NCI-H1417 (cell line): ENCODE results near the gene SERPINB2.
"Not testable (repeated sequence)": the region's sequence is repeated elsewhere in the genome, so short reads cannot be mapped to it uniquely, and the experiment has no call there.

Experiments
- DNase-seq, 3 experiments: peaks; one replicate each; lab custom pipeline; 2025; lab: John Stamatoyannopoulos, UW

The SERPINB2 gene

DNA sequence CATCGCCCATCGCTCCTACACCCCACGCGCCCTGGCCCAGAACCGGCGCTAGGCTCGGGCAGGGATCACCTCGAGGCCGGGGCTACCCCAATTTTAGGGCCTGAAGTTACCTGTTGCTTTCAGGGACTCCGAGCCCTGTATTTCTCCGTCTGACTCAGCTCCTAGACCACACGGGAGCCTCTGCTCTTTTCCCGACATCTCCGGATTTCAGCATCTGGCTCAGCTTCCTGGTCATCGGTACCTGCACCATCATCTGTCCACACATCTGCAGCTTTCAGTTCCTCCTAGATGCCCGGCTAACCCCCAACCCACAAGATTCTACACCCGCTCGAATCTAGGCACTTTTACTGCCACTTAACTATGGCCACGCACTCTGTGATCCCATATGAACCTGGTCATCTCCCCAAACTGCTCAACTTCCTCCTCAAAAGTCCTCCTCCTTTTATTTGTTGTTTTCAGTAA is 49.5 kb downstream of the SERPINB2 start:
- no peak for DNase-seq

DNA sequence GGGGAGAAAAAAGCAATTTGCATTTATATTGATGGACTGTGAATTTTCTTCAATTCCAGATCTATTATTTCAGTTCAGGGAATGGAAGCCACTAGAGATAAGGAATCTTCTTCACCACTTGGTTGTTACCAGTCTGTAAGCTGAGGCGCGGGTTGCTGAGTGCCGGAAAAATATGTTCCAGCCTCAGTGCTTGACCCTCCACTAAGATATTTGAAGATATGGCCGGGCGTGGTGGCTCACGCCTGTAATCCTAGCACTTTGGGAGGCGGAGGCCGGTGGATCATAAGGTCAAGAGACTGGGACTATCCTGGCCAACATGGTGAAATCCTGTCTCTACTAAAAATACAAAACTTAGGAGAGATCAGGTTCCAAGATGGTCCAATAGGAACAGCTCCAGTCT is 52.5 kb downstream of the SERPINB2 start:
- DNase-seq, result no peak

GRCh38 chr18:63940543-63941050 is 53.1 kb downstream of the SERPINB2 start:
- DNase-seq, result not testable (repeated sequence)

GRCh38 chr18:63947051-63947790 is 59.7 kb downstream of the SERPINB2 start:
- DNase-seq, result no peak

GRCh38 chr18:63949068-63949737 is 61.7 kb downstream of the SERPINB2 start, which contains the start of gene HMSD:
Gene HMSD (plus strand): TSS chr18:63949301. CDS start chr18:63953456, 4,155 bp downstream.
- peak; percentile 53 to 98 (median 95) for DNase-seq

DNA sequence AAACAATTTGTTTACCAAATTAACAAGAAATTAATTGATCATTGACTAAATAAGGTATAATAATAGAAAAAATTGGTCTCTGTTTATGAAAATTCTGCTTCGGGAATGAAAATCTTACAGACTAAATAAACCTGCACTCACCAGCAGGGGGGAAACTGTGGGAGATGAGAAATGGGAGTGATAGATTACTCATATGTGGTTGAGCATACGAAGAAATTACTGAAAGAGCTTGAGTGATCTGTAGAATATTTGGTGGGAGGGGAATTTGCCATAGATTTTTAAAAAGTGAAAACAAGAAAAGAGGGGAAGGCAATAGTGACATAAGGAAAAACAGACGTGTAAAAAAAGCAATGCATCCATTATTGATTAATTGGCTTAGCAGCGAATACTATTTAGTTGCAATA is 63.8 kb downstream of the SERPINB2 start:
- DNase-seq, result peak in 2 of 3 experiments; percentile 9 to 42
